GM12878 (cell line): ENCODE data around the gene MIGA2. TPM values are rescaled to one million over a fixed set of nuclear protein-coding genes. Genes with fewer than 3 reads are reported as not detected.

Experiments used
- ATAC-seq: fragments of 200-7000 bp; cut with Tn5 transposase; 3 replicates; pipeline ENCODE4 v1.9.1; 2020; ENCODE audit warnings: mild to moderate bottlenecking, moderate library complexity
- BruUV-seq: library from RNA; stranded (reverse); fragments of 400-500 nt; replicated peaks from 2 replicates; lab custom pipeline; 2021; lab: Mats Ljungman, UMichigan
- CTCF ChIA-PET: fragments of 300-600 bp; sonication (Branson Sonifier 250); formaldehyde crosslinking; extraction: SDS; loops from one replicate; lab custom pipeline; 2021; ENCODE audit warnings: inconsistent platforms; lab: Yijun Ruan, JAX
- POLR2A ChIA-PET: fragments of 350-600 bp; formaldehyde crosslinking; extraction: SDS; loops from one replicate; lab custom pipeline; 2021; ENCODE audit warnings: inconsistent platforms; lab: Charles Lee
- RAD21 ChIA-PET: fragments of 300-600 bp; sonication (Branson Sonifier 250); formaldehyde crosslinking; loops from one replicate; lab custom pipeline; 2023; ENCODE audit warnings: antibody characterized with exemption; ENCODE audit not compliant: unreplicated experiment; lab: Charles Lee
- SMC1A ChIA-PET: fragments of 300-600 bp; sonication (Branson Sonifier 250); formaldehyde crosslinking; loops from one replicate; lab custom pipeline; 2023; ENCODE audit not compliant: unreplicated experiment, uncharacterized antibody; lab: Charles Lee
- DNase-seq: peaks from one replicate; pipeline ENCODE4 v3.0.0-alpha.2; 2011; ENCODE audit warnings: low read depth, low spot score
- FAIRE-seq: peaks from 3 replicates; lab custom pipeline; 2011; peaks lifted over from hg19 to GRCh38; lab: Jason Lieb, UNC
- H2AFZ ChIP-seq: 2 replicates; pipeline ENCODE4 v1.6.0; 2011; ENCODE audit warnings: low read depth, low read length, control low read depth; ENCODE audit not compliant: control insufficient read depth
- H3K27ac ChIP-seq: 2 replicates; pipeline ENCODE4 v1.5.1; 2011; ENCODE audit warnings: control low read depth; ENCODE audit not compliant: control insufficient read depth, insufficient read depth
- H3K27me3 ChIP-seq, 2 experiments: replicated peaks in 1 of 2; 2 replicates each; pipeline versions ENCODE4 v1.6.0 to v1.6.1; 2011; ENCODE audit warnings: low read length in 1 of 2; ENCODE audit not compliant: control insufficient read depth in 2 of 2, insufficient read depth in 2 of 2
- H3K36me3 ChIP-seq, 2 experiments: 2 replicates each; pipeline ENCODE4 v1.5.1; 2011; ENCODE audit warnings: low read length in 1 of 2; ENCODE audit not compliant: control insufficient read depth in 2 of 2, insufficient read depth in 2 of 2
- H3K4me1 ChIP-seq: 2 replicates; pipeline ENCODE4 v1.6.1; 2011; ENCODE audit warnings: mild to moderate bottlenecking, low read length, moderate library complexity, mixed read lengths; ENCODE audit not compliant: control insufficient read depth, insufficient read depth
- H3K4me2 ChIP-seq: 2 replicates; pipeline ENCODE4 v1.6.0; 2011; ENCODE audit warnings: control low read depth; ENCODE audit not compliant: control insufficient read depth, insufficient read depth
- H3K4me3 ChIP-seq: fragments of 200-600 bp; sonication (generic); 2 replicates; pipeline ENCODE4 v1.5.1; 2016
- H3K79me2 ChIP-seq: 2 replicates; pipeline ENCODE4 v1.6.0; 2011; ENCODE audit warnings: low read length; ENCODE audit not compliant: control insufficient read depth, insufficient read depth
- H3K9ac ChIP-seq: 2 replicates; pipeline ENCODE4 v1.8.0; 2011; ENCODE audit warnings: low read length, control low read depth, mixed read lengths; ENCODE audit not compliant: control insufficient read depth, insufficient read depth
- H3K9me3 ChIP-seq: replicated peaks from 3 replicates; pipeline ENCODE4 v1.5.1; 2011; ENCODE audit warnings: mild to moderate bottlenecking, low read length; ENCODE audit not compliant: control insufficient read depth, insufficient read depth
- H4K20me1 ChIP-seq: 2 replicates; pipeline ENCODE4 v1.6.0; 2011; ENCODE audit not compliant: control insufficient read depth, insufficient read depth
- IKZF2 ChIP-seq, 2 experiments: fragments of 450-650 bp; IDR thresholded peaks; 2 replicates each; pipeline ENCODE4 v1.6.1; 2017; ENCODE audit warnings: mild to moderate bottlenecking in 2 of 2, moderate library complexity in 2 of 2
- RAD51 ChIP-seq: fragments of 450-650 bp; IDR thresholded peaks from 2 replicates; pipeline ENCODE4 v1.6.1; 2016; ENCODE audit warnings: moderate library complexity, mild to moderate bottlenecking, inconsistent platforms
- TBL1XR1 ChIP-seq: IDR thresholded peaks from 2 replicates; pipeline ENCODE4 v1.6.1; 2012; ENCODE audit warnings: low read depth, low read length, improper control_type of control experiment
- WGBS: methylation state at CpG from one replicate; pipeline ENCODE4 v1.1.6; 2016; ENCODE audit warnings: low lambda C conversion rate; ENCODE audit not compliant: insufficient replicate concordance, insufficient coverage; ENCODE audit errors: missing lambda C conversion rate; 5-methylcytosine and 5-hydroxymethylcytosine counted together
- in situ Hi-C: fragments of 300-500 bp; cut with MboI; formaldehyde crosslinking; loops from 9 replicates; pipeline ENCODE4 v1.14.3; 2018; ENCODE audit warnings: mixed read lengths
- intact Hi-C: fragments of 100-400 bp; cut with micrococcal nuclease; formaldehyde crosslinking; loops from one replicate; pipeline ENCODE4 v1.14.2; 2022; ENCODE audit not compliant: unreplicated experiment
- polyA plus RNA-seq, 11 experiments: library from polyadenylated mRNA; depleted of rRNA in 4 of 11; unstranded in 6 of 11; stranded (reverse) in 5 of 11; fragments of >200 nt; fragmentation: Nextera tagmentation in 4 of 11; fragmentation: Illumina TruSeq in 1 of 11; extraction: Ambion mirVana in 4 of 11; extraction: Trizol in 1 of 11; gene quantifications; 1 replicate in 1 of 11; 2 replicates in 10 of 11; pipeline versions ENCODE4 v1.2.1 to v1.2.3, GENCODE V29; 2011 to 2016; ENCODE audit warnings: inconsistent platforms in 2 of 11, missing spikeins in 2 of 11, low read depth in 1 of 11
- total RNA-seq, 4 experiments: library from RNA; depleted of rRNA in 3 of 4; stranded (reverse); fragments of >200 nt in 3 of 4; fragmentation: Illumina TruSeq in 1 of 4; extraction: Trizol in 1 of 4; gene quantifications; 2 replicates each; pipeline versions ENCODE4 v1.2.1 to v1.2.3, GENCODE V29; 2013 to 2021
- TF ChIP-seq, protein P1 (sequence below): fragments of 450-650 bp; formaldehyde crosslinking; IDR thresholded peaks from 2 replicates; pipeline ENCODE4 v1.4.0; 2022; ENCODE audit warnings: mild to moderate bottlenecking, moderate library complexity
- TF ChIP-seq, protein P2 (sequence below): fragments of 450-650 bp; conservative IDR thresholded peaks from 2 replicates; pipeline ENCODE4 v1.6.1; 2017; ENCODE audit warnings: mild to moderate bottlenecking, moderate library complexity

MIGA2 gene
- total and polyA plus RNA-seq, 10 of the 15 experiments (the other 5 are each of a cell fraction or from before 2014, with no cell fraction given), result 0.14 to 31.0 (median 12.7) TPM

DNA sequence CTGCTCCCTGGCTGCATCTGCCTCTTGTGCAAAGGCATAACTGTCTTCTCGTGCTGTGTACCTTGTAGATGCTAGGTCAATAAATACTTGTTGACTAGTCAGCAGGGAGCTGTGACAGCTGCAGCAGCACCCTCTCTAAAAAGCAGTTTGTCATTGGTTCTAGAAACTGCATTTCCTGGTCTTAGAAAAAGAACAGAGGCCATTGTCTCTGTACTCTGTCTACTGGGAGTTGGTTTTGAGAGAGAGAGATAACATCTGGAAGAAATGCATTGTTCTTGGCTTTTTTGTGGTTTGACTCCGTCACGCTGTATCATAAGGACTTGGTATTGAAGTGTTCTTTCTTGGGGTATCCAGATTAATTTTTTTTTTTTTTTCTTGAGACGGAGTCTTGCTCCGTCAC is 40.6 kb upstream of the MIGA2 start (continued):
- TF ChIP-seq TBL1XR1 (no peak), RAD51 (no peak)
- TF ChIP-seq, protein P1, sequence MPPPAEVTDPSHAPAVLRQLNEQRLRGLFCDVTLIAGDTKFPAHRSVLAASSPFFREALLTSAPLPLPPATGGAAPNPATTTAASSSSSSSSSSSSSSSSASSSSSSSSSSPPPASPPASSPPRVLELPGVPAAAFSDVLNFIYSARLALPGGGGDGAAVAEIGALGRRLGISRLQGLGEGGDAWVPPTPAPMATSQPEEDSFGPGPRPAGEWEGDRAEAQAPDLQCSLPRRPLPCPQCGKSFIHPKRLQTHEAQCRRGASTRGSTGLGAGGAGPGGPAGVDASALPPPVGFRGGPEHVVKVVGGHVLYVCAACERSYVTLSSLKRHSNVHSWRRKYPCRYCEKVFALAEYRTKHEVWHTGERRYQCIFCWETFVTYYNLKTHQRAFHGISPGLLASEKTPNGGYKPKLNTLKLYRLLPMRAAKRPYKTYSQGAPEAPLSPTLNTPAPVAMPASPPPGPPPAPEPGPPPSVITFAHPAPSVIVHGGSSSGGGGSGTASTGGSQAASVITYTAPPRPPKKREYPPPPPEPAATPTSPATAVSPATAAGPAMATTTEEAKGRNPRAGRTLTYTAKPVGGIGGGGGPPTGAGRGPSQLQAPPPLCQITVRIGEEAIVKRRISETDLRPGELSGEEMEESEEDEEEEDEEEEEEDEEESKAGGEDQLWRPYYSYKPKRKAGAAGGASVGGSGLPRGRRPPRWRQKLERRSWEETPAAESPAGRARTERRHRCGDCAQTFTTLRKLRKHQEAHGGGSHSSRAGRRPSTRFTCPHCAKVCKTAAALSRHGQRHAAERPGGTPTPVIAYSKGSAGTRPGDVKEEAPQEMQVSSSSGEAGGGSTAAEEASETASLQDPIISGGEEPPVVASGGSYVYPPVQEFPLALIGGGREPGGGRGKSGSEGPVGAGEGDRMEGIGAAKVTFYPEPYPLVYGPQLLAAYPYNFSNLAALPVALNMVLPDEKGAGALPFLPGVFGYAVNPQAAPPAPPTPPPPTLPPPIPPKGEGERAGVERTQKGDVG, result no peak

DNA sequence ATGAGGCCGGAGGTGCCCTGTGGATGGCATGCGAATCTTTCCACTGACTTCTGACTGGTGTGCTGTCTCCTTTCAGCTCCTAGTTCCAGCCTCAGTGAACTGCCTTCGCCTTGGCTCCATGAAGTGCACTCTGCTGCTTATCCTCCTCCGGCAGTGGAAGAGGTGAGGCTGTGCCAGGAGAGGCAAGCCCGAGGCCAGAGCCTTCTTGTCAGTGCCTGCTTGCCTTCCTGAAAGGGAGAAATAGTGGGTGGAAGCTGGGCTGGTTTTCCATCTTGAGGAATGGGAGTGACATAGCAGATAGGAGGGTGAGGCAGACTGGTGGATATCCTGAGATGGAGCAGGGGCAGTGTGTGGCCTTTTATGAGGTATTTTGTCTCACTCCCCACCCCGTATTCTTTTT is 38.0 kb upstream of the MIGA2 start:
- intact Hi-C loops (no loop called here), in situ Hi-C loops (no loop called here)
- Histone ChIP-seq H3K9ac (no peak overlapping the region), H3K27me3 (no peaks in the 10 kb centered on the region), H3K4me1 (no peaks in the 10 kb centered on the region), H2AFZ (no peak overlapping the region), H3K36me3 (peaks cover 45 to 51% of the 10 kb centered on the region in 2 experiments), H4K20me1 (no peaks in the 10 kb centered on the region), H3K27ac (no peak overlapping the region), H3K4me2 (no peak overlapping the region), H3K79me2 (no peaks in the 10 kb centered on the region), H3K4me3 (no peak overlapping the region), H3K9me3 (no peaks in the 10 kb centered on the region)
- TF ChIP-seq, protein P2, sequence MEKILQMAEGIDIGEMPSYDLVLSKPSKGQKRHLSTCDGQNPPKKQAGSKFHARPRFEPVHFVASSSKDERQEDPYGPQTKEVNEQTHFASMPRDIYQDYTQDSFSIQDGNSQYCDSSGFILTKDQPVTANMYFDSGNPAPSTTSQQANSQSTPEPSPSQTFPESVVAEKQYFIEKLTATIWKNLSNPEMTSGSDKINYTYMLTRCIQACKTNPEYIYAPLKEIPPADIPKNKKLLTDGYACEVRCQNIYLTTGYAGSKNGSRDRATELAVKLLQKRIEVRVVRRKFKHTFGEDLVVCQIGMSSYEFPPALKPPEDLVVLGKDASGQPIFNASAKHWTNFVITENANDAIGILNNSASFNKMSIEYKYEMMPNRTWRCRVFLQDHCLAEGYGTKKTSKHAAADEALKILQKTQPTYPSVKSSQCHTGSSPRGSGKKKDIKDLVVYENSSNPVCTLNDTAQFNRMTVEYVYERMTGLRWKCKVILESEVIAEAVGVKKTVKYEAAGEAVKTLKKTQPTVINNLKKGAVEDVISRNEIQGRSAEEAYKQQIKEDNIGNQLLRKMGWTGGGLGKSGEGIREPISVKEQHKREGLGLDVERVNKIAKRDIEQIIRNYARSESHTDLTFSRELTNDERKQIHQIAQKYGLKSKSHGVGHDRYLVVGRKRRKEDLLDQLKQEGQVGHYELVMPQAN, result no peak
- no peak for TF ChIP-seq IKZF2 (IDR thresholded peaks at IDR 0.05)
- 88% methylated on average over 6 of the region's 6 CpGs for WGBS
- ChIA-PET CTCF (interaction anchor here (1.4 kb wide), 1 partner anchor 22 kb away, joined by 4 read pairs; no protein-coding TSS in a partner anchor), POLR2A (no interaction called here), SMC1A (no interaction called here), RAD21 (interaction anchor here (0.7 kb wide), 1 partner anchor 9 kb away, joined by 3 read pairs; no protein-coding TSS in a partner anchor)
- DNase-seq (no peak), FAIRE-seq (no peak), ATAC-seq (no peak)
- no TSS peak for BruUV-seq
